NCI-H2107 treated with DMSO at 0.1 percent for 48 hours (cell line): ENCODE measurements around the gene GTPBP3.
"Not testable (repeated sequence)": the region's sequence is repeated elsewhere in the genome, so short reads cannot be mapped to it uniquely, and the experiment has no call there.

Experiments used
- DNase-seq: peaks from one replicate; lab custom pipeline; 2025; ENCODE audit not compliant: unreplicated experiment; lab: John Stamatoyannopoulos, UW

Gene GTPBP3

DNA sequence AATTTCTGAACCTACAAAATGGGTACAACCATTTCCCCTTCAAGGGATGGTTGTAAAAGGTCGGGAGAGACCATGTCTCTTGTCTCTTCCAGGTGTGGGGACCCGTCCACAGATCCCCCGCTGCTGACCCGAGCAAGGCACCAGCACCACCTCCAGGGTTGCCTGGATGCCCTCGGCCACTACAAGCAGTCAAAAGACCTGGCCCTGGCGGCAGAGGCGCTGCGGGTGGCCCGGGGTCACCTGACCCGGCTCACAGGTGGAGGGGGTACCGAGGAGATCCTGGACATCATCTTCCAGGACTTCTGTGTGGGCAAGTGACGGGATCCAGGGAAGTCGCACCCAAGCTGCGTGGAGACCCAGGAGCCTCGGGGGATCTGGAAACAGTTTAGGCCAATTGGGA, 4.0 kb downstream of the GTPBP3 start:
- DNase-seq: no peak

DNA sequence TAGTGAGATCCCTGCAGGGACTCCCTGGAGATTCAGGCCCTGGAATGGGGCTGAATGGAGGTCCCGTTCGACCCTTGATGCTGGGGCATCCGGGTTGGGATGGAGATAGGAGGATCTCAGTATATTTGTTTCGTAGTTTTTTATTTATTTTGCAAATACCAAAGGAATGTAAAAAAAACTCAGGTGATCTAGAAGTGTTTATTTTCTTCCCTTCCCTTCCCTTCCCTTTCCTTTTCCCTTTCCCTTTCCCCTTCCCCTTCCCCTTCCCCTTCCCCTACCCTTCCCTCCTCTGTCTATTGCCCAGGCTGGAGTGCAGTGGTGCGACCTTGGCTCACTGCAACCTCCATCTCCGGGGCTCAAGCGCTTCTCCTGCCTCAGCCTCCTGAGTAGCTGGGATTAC, 4.5 kb downstream of the GTPBP3 start:
- DNase-seq: no peak

DNA sequence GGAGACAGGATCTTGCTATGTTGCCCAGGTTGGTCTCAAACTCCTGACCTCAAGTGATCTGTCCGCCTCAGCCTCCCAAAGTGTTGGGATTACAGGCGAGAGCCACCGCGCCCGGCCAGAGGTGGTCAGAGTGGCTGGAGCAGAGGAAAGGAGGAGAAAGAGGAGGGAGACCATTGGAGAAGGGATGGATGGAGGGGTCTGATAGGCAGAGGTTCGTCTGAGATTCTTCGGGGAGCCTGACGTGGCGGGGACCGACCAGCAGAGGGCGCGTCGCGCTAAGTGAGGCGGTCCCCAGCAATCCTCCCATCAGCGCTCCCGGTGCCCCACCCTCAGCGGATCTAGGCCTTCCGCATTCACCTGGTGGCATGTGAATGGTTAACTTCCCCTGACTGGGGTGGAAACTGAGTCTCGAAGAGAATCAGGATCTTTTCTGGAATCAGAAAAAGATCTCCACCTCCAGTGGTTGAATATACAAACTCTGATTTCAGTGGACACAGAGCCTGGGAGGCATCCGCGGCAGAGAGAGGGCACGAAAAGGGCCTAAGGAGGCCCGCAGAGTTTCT, 8.8 kb downstream of the GTPBP3 start:
- no peak for DNase-seq

DNA sequence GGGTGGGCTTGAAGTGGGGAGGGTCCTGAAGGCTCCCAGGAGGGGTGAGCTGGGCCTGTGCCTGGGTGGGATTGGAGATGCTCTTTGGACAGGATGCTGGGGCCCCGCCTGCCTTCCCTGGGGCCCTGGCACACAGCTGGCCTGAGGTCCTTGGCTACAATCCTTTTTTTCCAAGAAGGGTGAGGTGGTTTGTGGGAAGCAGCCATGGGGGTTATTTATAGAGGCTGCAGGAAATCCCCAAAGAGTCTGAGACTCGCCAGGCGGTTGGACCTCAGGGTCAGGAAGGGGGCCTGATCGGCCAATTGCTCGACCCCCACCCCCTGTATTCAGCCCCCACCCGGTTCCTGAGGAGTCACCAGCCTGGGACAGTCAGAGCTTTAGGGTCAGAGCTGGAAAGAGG, 10.0 kb downstream of the GTPBP3 start:
- no peak for DNase-seq

DNA sequence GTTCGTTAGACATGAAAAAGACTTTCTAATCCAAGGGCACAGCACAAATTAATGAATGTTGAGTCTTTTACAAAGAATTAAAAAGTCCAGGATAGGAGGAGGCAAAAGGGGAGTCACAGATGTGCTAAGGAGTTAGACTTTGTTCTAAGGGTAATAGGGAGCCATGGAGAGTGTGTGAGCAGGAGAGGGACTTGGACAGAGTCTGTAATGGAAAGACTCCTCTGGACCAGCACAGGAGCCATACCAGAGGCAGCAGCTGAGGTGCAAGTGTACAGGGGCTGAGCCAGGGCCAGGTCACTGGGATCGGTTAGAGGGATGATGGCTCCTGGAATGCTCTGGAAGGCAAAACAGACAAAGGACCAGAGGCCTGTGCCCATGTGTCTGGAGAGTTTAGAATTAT, 10.5 kb downstream of the GTPBP3 start:
- DNase-seq: no peak

DNA sequence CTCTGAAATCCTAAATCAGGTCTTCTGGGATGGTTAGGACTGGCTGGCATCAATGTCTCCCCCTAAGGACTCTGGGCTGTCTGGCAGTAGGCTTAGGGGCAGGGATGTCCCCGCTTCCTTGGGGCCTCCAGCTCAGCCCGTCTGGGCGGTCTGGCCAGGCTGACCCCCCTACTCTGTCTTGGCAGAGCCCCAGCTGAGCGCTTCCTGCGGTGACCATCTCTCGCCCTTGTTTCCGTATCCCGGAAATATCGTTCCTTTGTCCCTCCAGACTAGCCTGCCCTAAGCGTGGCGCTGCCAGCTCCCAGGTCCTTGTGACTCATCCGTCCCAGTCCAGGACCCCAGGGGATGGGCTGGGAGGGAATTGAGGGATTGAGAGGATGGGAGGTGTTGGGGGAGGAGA, 11.3 kb downstream of the GTPBP3 start:
- no peak for DNase-seq

DNA sequence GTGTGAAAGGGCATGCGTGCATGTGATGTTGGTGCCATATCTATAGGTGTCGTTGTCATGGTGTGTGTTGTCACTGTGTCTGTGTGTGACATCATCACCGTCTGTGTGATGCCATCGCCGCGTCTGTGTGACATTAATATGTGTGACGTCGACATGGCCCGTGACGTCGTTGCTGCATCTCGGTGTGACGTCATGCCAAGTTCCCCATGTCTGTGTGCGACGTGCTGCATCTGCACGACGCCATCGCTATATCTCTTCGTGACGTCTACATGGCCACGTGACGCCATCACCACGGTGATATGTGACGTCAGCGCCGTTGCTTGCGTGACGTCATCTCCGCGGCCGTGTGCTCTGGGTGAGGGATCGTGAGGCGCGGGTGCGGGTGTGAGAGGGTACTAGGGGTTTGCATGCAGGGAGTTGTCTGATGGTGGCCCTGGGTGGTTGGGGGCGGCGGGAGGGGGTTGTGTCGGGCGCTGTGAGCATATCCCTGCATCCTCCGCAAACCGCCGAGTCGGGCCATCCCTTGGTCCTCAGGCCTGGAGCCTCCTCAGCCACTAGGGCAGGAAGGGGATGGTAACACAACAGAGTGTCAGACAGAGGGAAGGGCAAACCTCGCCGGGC, 14.6 kb downstream of the GTPBP3 start:
- no peak for DNase-seq

DNA sequence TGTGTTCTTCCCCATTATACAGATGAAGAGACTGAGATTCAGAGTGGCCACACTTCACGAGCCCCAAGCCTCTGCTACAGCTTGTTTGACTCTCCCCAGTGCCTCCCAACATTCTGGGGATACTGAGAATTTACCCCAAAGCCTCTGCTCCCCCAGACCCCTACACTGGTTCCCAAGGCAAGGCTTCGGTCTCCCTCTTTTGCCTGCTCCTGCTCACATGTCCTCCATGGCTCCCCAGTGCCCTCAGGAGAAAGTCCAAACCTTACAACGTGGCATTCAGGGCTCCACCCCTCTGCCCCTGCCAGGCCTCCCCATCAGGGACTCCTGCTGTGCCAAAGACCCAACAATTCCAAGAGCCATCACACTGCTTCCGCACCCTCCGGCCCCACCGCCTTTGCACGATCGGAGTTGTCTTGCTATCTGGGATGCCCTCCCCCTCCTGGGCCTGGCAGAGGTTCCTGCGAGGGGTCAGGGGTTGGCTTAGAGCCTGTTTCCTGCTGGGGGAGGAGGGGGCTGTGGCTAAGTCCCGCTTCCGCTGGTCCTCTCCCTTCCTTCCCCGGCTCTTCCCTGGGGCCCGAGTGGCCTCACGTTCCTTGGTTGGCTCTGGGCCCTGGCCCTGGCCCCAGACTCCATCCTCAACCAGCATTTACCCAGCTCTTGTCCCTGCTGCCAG, 15.4 kb downstream of the GTPBP3 start:
- DNase-seq: no peak

DNA sequence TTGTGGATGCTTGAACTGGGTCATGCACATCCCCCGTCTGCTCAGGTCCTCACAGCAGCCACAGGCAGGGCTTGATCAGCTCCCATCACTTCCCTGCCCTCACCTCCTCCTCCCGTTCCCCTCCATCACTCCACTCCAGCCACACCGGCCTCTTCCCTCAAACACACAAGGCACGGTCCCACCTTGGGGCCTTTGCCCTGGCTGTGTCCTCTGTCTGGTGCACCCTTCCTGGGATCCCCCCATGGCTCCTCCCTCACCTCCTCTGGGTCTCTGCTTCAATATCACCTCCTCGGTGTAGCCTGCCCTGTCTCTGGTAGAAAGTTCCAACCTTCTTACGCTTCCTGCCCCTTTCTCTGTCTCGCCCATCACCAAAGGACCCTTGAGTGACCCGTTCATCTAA, 16.0 kb downstream of the GTPBP3 start:
- DNase-seq: no peak

DNA sequence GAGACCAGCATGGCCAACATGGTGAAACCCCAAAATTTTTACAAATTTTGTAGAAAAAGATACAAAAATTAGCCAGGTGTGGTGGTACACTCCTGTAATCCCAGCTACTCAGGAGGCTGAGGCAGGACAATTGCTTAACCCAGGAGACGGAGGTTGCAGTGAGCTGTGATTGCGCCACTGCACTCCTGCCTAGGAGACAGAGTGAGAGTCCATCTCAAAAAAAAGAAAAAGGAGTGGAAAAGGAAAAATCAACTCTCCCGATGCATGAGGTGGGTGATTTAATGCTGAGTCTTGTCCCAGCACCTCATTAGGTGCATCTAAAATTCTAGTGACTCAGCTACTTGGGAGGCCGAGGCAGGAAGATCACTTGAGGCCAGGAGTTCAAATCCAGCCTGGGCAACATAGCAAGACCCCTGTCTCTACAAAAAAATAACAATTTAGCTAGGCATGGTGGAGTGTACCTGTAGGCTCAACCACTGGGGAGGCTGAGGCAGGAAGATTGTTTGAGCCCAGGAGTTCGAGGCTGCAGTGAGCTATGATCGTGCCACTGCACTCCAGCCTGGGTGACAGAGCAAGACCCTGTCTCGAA, 19.8 kb downstream of the GTPBP3 start:
- DNase-seq: no peak

DNA sequence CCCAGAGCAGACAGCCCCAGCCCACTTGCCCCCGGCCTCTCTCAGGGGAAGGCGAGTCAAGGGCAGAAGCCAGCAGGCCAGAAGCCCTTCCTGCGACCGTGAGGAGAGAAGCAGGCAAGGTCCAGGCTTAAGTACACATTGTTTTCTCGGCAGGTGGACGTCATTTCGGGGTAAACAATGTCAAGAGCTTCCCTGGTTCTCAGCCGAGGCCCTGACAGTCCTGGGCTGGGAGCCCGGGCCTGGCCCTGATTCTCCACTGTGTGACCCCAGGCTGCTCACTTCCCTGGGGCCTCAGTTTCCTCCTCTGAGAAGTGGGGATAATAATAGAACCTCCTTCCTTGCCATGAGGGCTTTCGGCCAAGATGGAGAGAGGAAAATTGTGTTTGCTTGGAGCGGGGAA, 20.4 kb downstream of the GTPBP3 start:
- DNase-seq: no peak

DNA sequence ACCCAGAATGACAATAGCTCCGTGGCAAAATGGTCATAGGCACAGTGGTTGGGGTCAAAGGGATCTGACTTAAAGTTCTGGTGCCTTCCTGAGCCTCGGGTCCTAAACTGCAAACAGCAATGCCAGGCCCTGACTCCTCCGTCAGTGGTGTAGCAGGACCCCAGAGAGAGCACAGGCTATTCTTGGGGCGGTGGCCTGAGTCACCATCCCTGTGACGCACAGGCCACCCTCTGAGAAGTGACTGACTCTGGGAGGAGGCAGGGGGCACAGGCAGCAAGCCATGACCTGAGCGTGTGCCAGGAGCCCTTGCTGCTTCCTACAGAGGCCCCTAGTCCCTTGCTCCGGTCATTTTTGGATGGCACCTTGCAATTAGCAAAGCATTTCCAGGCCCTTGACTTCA, 21.0 kb downstream of the GTPBP3 start:
- DNase-seq: no peak

DNA sequence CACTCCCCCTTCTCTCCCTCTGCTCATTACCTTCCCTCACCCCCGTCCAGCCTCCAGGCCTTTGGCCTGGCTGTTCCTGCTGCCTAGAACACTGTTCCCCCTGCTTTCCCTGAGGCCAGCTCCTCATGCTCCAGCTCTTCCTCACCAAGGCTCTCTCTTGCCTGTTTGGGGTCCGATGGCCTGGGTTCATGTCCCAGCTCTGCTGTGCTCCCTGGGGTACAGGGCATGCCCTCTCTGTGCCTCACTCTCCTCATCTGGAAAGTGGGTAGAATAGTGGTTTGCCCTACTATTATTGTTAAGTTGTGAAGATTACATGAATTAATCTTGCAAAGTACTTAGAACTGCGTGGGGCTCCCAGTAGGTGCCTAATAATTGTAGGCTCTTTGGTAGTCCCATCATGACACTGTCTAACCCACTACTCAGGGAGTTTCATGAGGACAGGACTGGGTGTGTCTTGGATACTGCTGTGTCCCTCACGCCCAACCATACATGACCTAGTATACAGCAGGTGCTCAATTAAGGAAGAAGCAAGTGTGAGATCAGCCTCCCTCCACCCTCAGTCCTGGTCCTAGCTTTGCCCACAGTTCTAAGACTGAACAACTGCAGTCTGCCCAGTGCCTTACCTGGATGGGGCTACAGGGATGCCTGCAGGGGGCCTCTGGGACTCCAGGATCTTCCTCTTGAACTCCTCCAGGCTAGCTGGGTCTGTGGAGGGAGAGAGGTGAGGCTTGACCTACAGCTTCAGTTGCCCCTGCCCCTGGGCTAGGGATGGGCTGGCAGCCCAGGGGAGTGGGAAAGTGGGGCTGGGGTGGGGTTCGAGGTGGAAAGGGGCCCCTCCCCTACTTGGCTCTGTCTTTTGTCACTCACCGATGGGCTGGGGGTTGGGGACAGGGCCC, 22.8 kb downstream of the GTPBP3 start:
- no peak for DNase-seq

DNA sequence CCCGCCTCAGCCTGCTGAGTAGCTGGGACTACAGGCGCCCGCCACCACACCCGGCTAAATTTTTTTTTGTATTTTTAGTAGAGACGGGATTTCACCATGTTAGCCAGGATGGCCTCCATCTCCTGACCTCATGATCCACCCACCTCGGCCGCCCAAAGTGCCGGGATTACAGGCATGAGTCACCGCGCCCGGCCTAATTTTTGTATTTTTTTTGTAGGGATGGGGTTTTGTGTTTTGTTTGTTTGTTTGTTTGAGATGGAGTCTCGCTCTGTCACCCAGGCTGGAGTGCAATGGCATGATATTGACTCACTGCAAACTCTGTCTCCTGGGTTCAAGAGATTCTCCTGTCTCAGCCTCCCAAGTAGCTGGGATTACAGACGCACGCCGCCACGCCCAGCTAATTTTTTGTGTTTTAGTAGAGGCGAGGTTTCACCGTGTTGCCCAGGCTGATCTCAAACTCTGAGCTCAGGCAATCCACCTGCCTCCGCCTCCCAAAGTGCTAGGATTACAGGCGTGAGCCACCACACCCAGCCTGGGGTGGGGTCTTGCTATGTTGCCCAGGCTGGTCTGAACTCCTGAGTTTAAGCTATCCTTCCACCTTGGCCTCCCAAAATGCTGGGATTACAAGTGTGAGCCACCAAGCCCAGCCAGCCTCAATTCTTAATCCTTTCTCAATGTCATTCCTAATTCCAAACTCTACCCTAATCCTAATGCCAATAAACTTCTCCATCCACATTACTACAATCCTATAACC, 26.7 kb downstream of the GTPBP3 start:
- not testable (repeated sequence) for DNase-seq

DNA sequence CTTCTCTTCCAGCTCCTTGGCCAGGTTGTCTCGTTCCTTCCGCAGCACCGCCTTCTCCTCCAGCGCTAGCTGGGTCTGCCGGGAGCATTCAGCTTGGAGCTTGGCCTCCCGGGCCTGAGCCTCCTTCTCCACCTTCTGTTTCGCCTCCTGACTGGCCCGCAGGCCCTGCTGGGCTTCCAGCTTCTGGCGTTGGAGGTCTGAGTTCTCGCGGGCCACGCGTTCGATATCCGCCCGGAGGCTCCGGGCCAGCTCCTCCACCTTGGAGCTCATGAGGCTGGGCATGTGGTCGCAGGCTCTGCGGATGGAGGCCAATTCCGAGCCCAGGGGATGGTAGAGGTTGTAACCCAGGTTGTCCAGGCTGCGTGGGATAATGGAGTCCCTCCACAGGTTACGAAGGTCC, 28.0 kb downstream of the GTPBP3 start:
- no peak for DNase-seq

DNA sequence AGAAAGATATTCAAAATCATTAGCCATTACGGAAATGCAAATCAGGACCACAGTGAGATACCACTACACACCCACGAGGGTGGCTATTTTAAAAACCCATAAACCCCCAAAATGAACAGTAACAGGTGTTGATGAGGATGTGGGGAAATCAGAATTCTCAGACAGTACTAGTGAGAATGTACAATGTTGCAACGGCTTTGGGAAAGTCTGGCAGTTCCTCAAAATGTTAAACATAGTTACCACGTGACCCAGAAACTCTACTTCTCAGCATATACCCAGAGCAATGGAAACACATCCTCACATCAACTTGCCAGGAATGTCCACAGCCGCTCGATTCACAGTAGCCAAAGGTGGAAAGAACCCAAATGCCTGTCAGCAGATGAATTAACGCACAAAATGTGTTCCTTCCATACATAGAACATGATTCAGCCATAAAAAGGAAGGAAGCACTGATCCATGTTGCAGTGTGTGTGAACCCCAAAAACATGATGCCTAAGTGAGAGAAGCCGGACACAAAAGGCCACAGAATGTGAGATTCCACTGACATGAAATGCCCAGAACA, 32.8 kb downstream of the GTPBP3 start:
- DNase-seq: no peak

DNA sequence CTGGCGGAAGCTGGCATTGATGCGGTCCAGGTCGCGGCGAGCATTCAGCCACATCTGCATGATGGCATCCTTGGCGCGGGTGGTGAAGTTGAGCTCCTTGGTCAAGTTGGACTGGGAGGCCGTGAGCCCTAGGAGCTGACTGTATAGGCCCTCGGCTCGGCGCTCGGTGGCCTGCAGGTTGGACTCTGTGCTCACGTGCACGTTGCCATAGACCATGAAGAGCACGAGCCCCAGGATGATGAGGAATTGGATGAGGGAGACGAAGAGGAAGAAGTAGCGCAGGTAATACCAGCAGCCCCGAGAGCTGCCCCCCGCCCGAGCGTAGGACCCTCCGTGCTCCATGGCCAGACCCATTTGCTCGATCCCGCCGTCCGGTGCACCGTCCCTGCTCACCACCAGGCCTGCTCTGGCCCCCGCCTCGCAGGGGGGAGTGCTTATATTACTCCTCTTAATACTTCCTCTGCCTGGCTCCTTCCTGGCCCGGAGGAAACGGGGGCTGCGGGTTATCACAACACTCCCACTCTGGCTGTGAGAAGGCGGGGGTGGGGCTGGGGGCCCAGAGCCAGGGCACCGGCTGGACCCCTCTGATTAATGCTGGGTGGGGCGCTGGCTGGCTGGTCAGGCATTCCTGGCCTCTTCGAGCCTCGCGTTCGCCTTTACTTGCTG, 39.7 kb downstream of the GTPBP3 start, which contains the start of gene PLVAP:
PLVAP (minus strand) TSS at position 408 of the 666 bp plus-strand sequence; CDS start at position 354, 54 bp downstream.
- no peak for DNase-seq

DNA sequence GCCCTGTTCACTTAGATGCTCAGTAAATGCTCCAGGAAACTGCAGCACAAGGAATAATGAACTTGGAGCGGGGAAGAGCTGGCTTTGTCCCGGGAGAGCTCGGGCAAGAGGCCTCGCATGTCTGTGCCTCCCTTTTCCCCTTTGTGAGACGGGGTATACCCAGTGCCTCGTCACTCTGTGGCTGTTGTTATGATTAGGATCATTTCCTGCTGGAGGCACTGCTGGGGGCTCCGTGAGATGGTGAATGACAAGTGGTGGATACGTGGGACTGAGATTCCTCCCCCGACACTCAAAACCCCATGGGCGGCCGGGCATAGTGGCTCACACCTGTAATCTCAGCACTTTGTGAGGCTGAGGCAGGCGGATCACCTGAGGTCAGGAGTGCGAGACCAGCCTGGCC, 40.9 kb downstream of the GTPBP3 start:
- DNase-seq: no peak

DNA sequence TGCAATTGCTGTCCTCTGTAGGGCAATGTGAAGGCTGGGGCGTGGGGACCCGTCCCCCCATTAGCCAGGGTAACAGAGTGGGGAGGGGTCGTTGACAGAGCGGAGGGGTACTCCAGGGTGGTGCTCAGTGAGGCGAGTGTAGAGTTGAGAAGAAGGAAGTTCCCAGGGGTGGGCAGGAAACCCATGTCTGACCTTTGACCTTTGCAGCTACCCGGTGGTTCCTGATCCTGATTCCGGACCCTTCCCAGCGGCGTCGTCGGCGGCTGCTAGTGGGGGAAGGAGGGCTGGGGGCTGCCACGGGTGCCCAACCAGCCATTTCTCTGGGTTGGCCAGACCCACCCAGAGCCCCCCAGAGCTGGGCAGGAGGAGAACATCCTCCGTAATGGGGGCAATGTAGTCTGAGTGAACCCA, 41.9 kb downstream of the GTPBP3 start:
- DNase-seq: no peak
